Measurements from ENCODE around the gene B3GLCT. TPM values are rescaled to one million over a fixed set of nuclear protein-coding genes. Genes with fewer than 3 reads are reported as not detected.

Gene B3GLCT
- total RNA-seq, 1 donor = 6.1 TPM

GRCh38 chr13:31263346-31263745 is 63.6 kb downstream of the B3GLCT start:
- no peaks in the 10 kb centered on the region for H3K4me1 ChIP-seq (ENCODE audit: insufficient read depth, low read length)
- H3K9me3 ChIP-seq (ENCODE audit: low read depth, low read length) = peaks cover 4% of the 10 kb centered on the region
- H3K4me3 ChIP-seq (ENCODE audit: low read length) = no peak overlapping the region
- H3K27me3 ChIP-seq (ENCODE audit: insufficient read depth, low read length) = no peaks in the 10 kb centered on the region

GRCh38 chr13:31264151-31264550 is 64.4 kb downstream of the B3GLCT start:
- Histone ChIP-seq H3K9me3 (ENCODE audit: low read depth, low read length) (no peaks in the 10 kb centered on the region), H3K27me3 (ENCODE audit: insufficient read depth, low read length) (no peaks in the 10 kb centered on the region), H3K4me1 (ENCODE audit: insufficient read depth, low read length) (no peaks in the 10 kb centered on the region), H3K4me3 (ENCODE audit: low read length) (no peak overlapping the region)

- Histone ChIP-seq H3K27me3 (ENCODE audit: insufficient read depth, low read length) (no peaks in the 10 kb centered on the region), H3K4me3 (ENCODE audit: low read length) (no peak overlapping the region), H3K4me1 (ENCODE audit: insufficient read depth, low read length) (no peaks in the 10 kb centered on the region), H3K9me3 (ENCODE audit: low read depth, low read length) (no peaks in the 10 kb centered on the region)
Observed at GRCh38 chr13:31267126-31267784, 67.5 kb downstream of the B3GLCT start.

GRCh38 chr13:31274390-31274789 is 74.6 kb downstream of the B3GLCT start:
- H3K4me1 ChIP-seq (ENCODE audit: insufficient read depth, low read length) = no peaks in the 10 kb centered on the region
- H3K27me3 ChIP-seq (ENCODE audit: insufficient read depth, low read length) = no peaks in the 10 kb centered on the region
- no peak overlapping the region for H3K4me3 ChIP-seq (ENCODE audit: low read length)
- no peaks in the 10 kb centered on the region for H3K9me3 ChIP-seq (ENCODE audit: low read depth, low read length)

- no peaks in the 10 kb centered on the region for H3K9me3 ChIP-seq (ENCODE audit: low read depth, low read length)
- no peak overlapping the region for H3K4me3 ChIP-seq (ENCODE audit: low read length)
- H3K27me3 ChIP-seq (ENCODE audit: insufficient read depth, low read length) = no peaks in the 10 kb centered on the region
- no peaks in the 10 kb centered on the region for H3K4me1 ChIP-seq (ENCODE audit: insufficient read depth, low read length)
Observed at GRCh38 chr13:31276421-31276820, 76.6 kb downstream of the B3GLCT start.

GRCh38 chr13:31278869-31279268 is 79.1 kb downstream of the B3GLCT start:
- no peaks in the 10 kb centered on the region for H3K27me3 ChIP-seq (ENCODE audit: insufficient read depth, low read length)
- H3K9me3 ChIP-seq (ENCODE audit: low read depth, low read length) = no peaks in the 10 kb centered on the region
- no peak overlapping the region for H3K4me3 ChIP-seq (ENCODE audit: low read length)
- H3K4me1 ChIP-seq (ENCODE audit: insufficient read depth, low read length) = no peaks in the 10 kb centered on the region

- no peak overlapping the region for H3K4me3 ChIP-seq (ENCODE audit: low read length)
- no peaks in the 10 kb centered on the region for H3K9me3 ChIP-seq (ENCODE audit: low read depth, low read length)
- H3K27me3 ChIP-seq (ENCODE audit: insufficient read depth, low read length) = no peaks in the 10 kb centered on the region
- H3K4me1 ChIP-seq (ENCODE audit: insufficient read depth, low read length) = no peaks in the 10 kb centered on the region
Observed at GRCh38 chr13:31282741-31283455, 83.1 kb downstream of the B3GLCT start.

GRCh38 chr13:31286930-31287329 is 87.2 kb downstream of the B3GLCT start:
- no peaks in the 10 kb centered on the region for H3K4me1 ChIP-seq (ENCODE audit: insufficient read depth, low read length)
- peaks cover 15% of the 10 kb centered on the region for H3K9me3 ChIP-seq (ENCODE audit: low read depth, low read length)
- no peak overlapping the region for H3K4me3 ChIP-seq (ENCODE audit: low read length)
- H3K27me3 ChIP-seq (ENCODE audit: insufficient read depth, low read length) = no peaks in the 10 kb centered on the region

GRCh38 chr13:31301119-31301518 is 101.3 kb downstream of the B3GLCT start:
- Histone ChIP-seq H3K4me1 (ENCODE audit: insufficient read depth, low read length) (no peaks in the 10 kb centered on the region), H3K4me3 (ENCODE audit: low read length) (no peak overlapping the region), H3K27me3 (ENCODE audit: insufficient read depth, low read length) (no peaks in the 10 kb centered on the region), H3K9me3 (ENCODE audit: low read depth, low read length) (no peaks in the 10 kb centered on the region)

- H3K9me3 ChIP-seq (ENCODE audit: low read depth, low read length) = peaks cover 12% of the 10 kb centered on the region
- H3K4me1 ChIP-seq (ENCODE audit: insufficient read depth, low read length) = no peaks in the 10 kb centered on the region
- no peaks in the 10 kb centered on the region for H3K27me3 ChIP-seq (ENCODE audit: insufficient read depth, low read length)
- H3K4me3 ChIP-seq (ENCODE audit: low read length) = no peak overlapping the region
Observed at GRCh38 chr13:31310356-31310755, 110.6 kb downstream of the B3GLCT start.

- Histone ChIP-seq H3K27me3 (ENCODE audit: insufficient read depth, low read length) (no peaks in the 10 kb centered on the region), H3K9me3 (ENCODE audit: low read depth, low read length) (peaks cover 15% of the 10 kb centered on the region), H3K4me3 (ENCODE audit: low read length) (no peak overlapping the region), H3K4me1 (ENCODE audit: insufficient read depth, low read length) (no peaks in the 10 kb centered on the region)
Observed at GRCh38 chr13:31310786-31311185, 111.0 kb downstream of the B3GLCT start.

GRCh38 chr13:31311921-31312320 is 112.1 kb downstream of the B3GLCT start:
- Histone ChIP-seq H3K4me3 (ENCODE audit: low read length) (no peak overlapping the region), H3K9me3 (ENCODE audit: low read depth, low read length) (peaks cover 15% of the 10 kb centered on the region), H3K27me3 (ENCODE audit: insufficient read depth, low read length) (no peaks in the 10 kb centered on the region), H3K4me1 (ENCODE audit: insufficient read depth, low read length) (no peaks in the 10 kb centered on the region)

- Histone ChIP-seq H3K4me1 (ENCODE audit: insufficient read depth, low read length) (no peaks in the 10 kb centered on the region), H3K9me3 (ENCODE audit: low read depth, low read length) (peaks cover 15% of the 10 kb centered on the region), H3K4me3 (ENCODE audit: low read length) (no peak overlapping the region), H3K27me3 (ENCODE audit: insufficient read depth, low read length) (no peaks in the 10 kb centered on the region)
Observed at GRCh38 chr13:31314961-31315360, 115.2 kb downstream of the B3GLCT start.

GRCh38 chr13:31320946-31321345 is 121.2 kb downstream of the B3GLCT start:
- H3K4me3 ChIP-seq (ENCODE audit: low read length) = no peak overlapping the region
- H3K9me3 ChIP-seq (ENCODE audit: low read depth, low read length) = no peaks in the 10 kb centered on the region
- H3K4me1 ChIP-seq (ENCODE audit: insufficient read depth, low read length) = no peaks in the 10 kb centered on the region
- no peaks in the 10 kb centered on the region for H3K27me3 ChIP-seq (ENCODE audit: insufficient read depth, low read length)

GRCh38 chr13:31321457-31321856 is 121.7 kb downstream of the B3GLCT start:
- Histone ChIP-seq H3K9me3 (ENCODE audit: low read depth, low read length) (no peaks in the 10 kb centered on the region), H3K4me3 (ENCODE audit: low read length) (no peak overlapping the region), H3K4me1 (ENCODE audit: insufficient read depth, low read length) (no peaks in the 10 kb centered on the region), H3K27me3 (ENCODE audit: insufficient read depth, low read length) (no peaks in the 10 kb centered on the region)

- no peaks in the 10 kb centered on the region for H3K4me1 ChIP-seq (ENCODE audit: insufficient read depth, low read length)
- H3K27me3 ChIP-seq (ENCODE audit: insufficient read depth, low read length) = no peaks in the 10 kb centered on the region
- no peaks in the 10 kb centered on the region for H3K9me3 ChIP-seq (ENCODE audit: low read depth, low read length)
- no peak overlapping the region for H3K4me3 ChIP-seq (ENCODE audit: low read length)
Observed at GRCh38 chr13:31322026-31322425, 122.3 kb downstream of the B3GLCT start.

All from mononuclear cell (primary cell).